Neural crest cell (in vitro differentiated cells): ENCODE measurements around the gene PRDM13. TPM values are rescaled to one million over a fixed set of nuclear protein-coding genes. Genes with fewer than 3 reads are reported as not detected.
A peak's percentile ranks its signal among the peaks of the same experiment; 100 is the strongest.

Experiments used
- DNase-seq: peaks from one replicate; pipeline ENCODE4 v3.0.0; 2021; ENCODE audit warnings: low read depth, mixed read lengths, low spot score
- H3K27ac Mint-ChIP-seq: one replicate; pipeline ENCODE4 v1.8.0; 2021; ENCODE audit warnings: mild to moderate bottlenecking, mixed read lengths; ENCODE audit not compliant: unreplicated experiment
- H3K27me3 Mint-ChIP-seq: 2 replicates; pipeline ENCODE4 v1.8.0; 2021; ENCODE audit warnings: low read depth, mild to moderate bottlenecking, mixed read lengths
- H3K36me3 Mint-ChIP-seq: 2 replicates; pipeline ENCODE4 v1.8.0; 2021; ENCODE audit warnings: low read depth, mild to moderate bottlenecking, mixed read lengths
- H3K4me1 Mint-ChIP-seq: 2 replicates; pipeline ENCODE4 v1.8.0; 2021; ENCODE audit warnings: mixed read lengths
- H3K4me3 Mint-ChIP-seq: one replicate; pipeline ENCODE4 v1.8.0; 2021; ENCODE audit warnings: mild to moderate bottlenecking, mixed read lengths
- H3K9me3 Mint-ChIP-seq: 2 replicates; pipeline ENCODE4 v1.8.0; 2021; ENCODE audit warnings: mixed read lengths
- CTCF ChIP-seq: fragments of 200-600 bp; sonication (generic); conservative IDR thresholded peaks from 2 replicates; pipeline ENCODE4 v1.5.0; 2021; ENCODE audit warnings: antibody characterized with exemption, mild to moderate bottlenecking
- total RNA-seq: library from RNA; stranded (reverse); gene quantifications from 2 replicates; pipeline ENCODE4 v1.2.1, GENCODE V29; 2021

The PRDM13 gene
- total RNA-seq, 1 donor from 2014 or later = 0.09 TPM

GRCh38 chr6:99602520-99603420, 3.9 kb upstream of the PRDM13 start:
- Mint-ChIP-seq H3K27ac (no peak overlapping the region), H3K9me3 (no peaks in the 10 kb centered on the region), H3K27me3 (peaks cover 98% of the 10 kb centered on the region), H3K4me1 (peaks cover 19% of the 10 kb centered on the region), H3K36me3 (no peaks in the 10 kb centered on the region), H3K4me3 (peak overlapping the region; percentile 64)
- no peak for TF ChIP-seq CTCF
- DNase-seq = no peak

- TF ChIP-seq CTCF = no peak
- Mint-ChIP-seq H3K36me3 (no peaks in the 10 kb centered on the region), H3K27me3 (peaks cover 98% of the 10 kb centered on the region), H3K4me3 (peak overlapping the region; percentile 44), H3K27ac (no peak overlapping the region), H3K4me1 (peaks cover 19% of the 10 kb centered on the region), H3K9me3 (no peaks in the 10 kb centered on the region)
- DNase-seq = no peak
These were observed 3.0 kb upstream of the PRDM13 start for GRCh38 chr6:99603421-99604165.

GRCh38 chr6:99604166-99605073, 2.2 kb upstream of the PRDM13 start:
- no peaks in the 10 kb centered on the region for H3K36me3 Mint-ChIP-seq
- peak overlapping the region; percentile 47 for H3K4me3 Mint-ChIP-seq
- peaks cover 19% of the 10 kb centered on the region for H3K4me1 Mint-ChIP-seq
- no peak overlapping the region for H3K27ac Mint-ChIP-seq
- DNase-seq = no peak
- H3K27me3 Mint-ChIP-seq = peaks cover 98% of the 10 kb centered on the region
- no peak for TF ChIP-seq CTCF
- H3K9me3 Mint-ChIP-seq = no peaks in the 10 kb centered on the region

GRCh38 chr6:99605074-99605734, 1.4 kb upstream of the PRDM13 start:
- H3K4me3 Mint-ChIP-seq = no peak overlapping the region
- H3K36me3 Mint-ChIP-seq = no peaks in the 10 kb centered on the region
- H3K9me3 Mint-ChIP-seq = no peaks in the 10 kb centered on the region
- no peak overlapping the region for H3K27ac Mint-ChIP-seq
- peaks cover 19% of the 10 kb centered on the region for H3K4me1 Mint-ChIP-seq
- DNase-seq = no peak
- TF ChIP-seq CTCF = no peak
- H3K27me3 Mint-ChIP-seq = peaks cover 99% of the 10 kb centered on the region
